ENCODE data around the gene SMG9.
"Not testable (repeated sequence)": the region's sequence is repeated elsewhere in the genome, so short reads cannot be mapped to it uniquely, and the experiment has no call there.

Gene SMG9

DNA sequence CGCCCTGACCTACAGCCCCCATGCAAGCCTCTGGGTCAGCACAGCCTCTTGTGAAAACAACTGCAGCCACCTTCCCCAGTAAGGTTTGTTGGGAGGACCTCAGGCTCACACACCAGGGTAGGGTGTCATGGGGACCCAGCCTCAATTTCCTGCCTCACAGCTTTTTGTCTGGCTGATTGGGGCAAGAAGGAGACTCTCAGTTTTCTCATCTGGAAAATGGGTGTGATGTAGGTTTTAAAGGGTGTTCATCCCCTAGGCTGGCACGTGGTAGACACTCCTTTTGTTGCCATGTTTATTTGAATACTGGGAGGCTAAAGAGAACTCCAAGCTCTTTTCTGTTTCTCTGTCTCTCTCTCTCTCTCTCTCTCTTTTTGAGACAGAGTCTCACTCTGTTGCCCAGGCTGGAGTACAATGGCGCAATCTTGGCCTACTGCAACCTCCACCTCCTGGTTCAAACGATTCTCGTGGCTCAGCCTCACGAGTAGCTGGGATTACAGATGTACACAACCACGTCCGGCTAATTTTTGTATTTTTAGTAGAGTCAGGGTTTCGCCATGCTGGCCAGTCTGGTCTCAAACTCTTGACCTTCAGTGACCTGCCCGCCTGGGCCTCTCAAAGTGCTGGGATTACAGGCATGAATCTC, 66.6 kb downstream of the SMG9 start:
- DNase-seq: peak in 1 of 2 donors; percentile 33

DNA sequence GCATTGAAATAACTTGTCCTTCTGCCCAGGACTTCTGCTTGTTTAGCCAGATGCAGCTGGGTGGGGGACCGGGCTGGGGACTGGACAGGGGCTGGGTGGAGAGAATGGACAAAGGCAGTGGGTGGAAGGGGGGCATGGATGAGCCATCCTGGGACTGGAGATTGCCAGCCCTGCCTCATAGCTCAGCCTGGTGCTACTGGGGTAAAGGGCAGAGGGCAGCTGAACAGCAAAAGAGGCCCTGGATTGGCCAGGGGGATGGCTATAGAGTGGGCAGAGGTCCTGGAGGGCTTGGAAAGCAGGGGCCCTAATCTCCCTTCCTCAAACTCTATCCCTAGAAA, 67.1 kb downstream of the SMG9 start:
- DNase-seq: no peak

GRCh38 chr19:43684326-43684725, 70.4 kb downstream of the SMG9 start:
- no peak for DNase-seq

DNA sequence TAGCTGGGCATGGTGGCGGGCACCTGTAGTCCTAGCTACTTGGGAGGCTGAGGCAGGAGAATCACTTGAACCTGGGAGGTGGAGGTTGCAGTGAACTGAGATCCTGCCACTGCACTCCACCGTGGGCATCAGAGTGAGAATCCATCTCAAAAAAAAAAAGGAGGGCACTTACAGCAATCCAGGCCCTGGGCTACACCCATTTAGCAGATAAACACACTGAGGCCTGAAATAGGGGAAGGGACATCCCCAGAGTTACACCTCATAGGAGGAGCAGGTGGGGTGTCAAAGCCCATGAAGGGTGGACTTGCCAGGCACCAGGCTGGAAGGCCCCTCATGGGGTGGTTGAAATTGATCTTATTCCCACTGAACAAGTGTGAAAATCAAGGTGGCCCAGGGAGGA, 70.9 kb downstream of the SMG9 start:
- no peak for DNase-seq

DNA sequence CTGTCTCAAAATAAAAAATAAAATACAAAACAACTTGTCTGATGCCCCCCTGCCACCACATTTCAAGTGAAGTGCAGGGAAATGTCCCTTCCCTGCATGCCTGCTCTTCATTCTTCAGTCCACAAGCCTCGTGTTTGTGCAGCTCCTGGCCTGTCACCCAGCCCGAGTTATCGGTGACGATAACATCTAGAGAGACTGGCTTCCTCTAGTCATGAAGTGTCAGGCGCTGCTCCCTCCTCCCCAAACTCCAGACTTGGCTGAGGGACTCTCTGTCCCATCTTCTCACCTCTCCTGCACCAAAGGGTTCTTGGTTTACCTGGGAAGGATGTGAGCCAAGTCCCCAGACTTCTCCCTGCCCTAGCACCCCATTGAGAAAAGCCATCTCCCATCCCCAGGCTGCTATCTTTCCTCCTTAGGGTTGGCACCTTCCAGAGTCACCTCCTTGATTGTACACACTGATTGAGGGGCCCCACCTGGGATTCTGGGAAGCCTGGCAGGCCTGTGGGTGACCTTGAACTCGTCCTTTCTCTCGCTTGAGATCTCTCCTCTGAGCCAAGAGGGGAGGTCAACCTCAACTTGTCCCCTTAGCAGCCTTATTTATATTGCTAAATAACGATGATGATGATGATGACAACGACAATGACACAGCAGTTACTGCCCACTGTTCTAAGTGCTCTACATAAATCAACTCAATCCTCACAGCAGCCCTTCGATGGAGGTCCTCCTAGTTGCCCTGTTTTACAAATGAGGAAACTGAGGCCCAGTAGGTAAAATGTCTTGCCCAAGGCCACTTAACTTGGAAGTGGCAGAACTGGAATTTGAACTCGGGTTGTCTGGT, 71.7 kb downstream of the SMG9 start:
- DNase-seq: no peak

DNA sequence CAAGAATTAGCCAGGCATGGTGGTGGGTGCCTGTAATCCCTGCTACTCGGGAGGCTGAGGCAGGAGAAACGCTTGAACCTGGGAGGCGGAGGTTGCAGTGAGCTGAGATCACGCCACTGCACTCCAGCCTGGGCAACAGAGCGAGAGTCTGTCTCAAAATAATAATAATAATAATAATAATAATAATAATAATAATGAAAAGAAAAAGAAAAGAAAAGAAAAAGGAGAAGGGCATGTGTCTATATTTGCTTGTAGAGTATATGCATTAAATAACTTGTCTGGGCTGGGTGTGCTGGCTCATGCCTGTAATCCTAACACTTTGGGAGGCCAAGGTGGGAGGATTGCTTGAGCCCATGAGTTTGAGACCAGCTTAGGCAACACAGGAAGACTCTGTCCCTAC, 72.5 kb downstream of the SMG9 start:
- not testable (repeated sequence) for DNase-seq

GRCh38 chr19:43681821-43682220, 72.9 kb downstream of the SMG9 start:
- DNase-seq: no peak

GRCh38 chr19:43678512-43679261, 76.1 kb downstream of the SMG9 start:
- DNase-seq: no peak
